Measurements from ENCODE around the gene NXT1.
"Not testable (repeated sequence)": the region's sequence is repeated elsewhere in the genome, so short reads cannot be mapped to it uniquely, and the experiment has no call there.

The NXT1 gene

DNA sequence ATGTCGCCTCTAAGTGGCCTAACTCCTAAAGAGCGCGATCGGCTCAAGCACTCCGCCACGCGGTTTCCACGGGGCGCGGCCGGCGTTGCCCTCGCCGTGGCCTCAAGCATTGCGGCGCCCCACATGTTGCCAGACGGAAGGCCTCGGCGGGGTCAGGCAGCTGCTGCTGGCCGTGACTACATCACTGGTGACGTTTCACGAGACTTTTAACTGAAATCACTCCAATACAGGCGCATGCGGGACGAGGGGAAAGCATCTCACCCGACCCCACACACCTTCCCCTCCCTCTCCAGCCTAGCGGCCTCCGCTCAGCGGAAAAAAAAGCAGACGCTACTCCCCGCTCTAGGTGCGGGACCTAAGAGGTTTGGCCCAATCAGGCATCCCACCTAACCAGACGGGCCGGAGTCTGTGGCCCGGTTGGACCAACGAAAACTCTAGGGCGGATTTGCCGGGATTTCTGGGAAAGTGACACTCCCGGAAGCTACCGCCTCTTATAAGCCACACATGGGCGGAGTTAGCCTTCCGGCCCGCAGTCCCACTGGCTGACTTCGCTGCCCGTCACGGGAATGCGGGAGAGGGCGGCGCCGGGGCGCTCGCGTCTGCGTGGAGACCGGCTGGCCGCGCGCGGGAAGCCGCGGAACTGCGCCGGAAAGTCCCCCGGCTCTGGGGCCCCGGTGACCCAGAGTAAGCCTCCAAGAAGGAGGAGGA lies at the start of gene NXT1:
TSS of gene NXT1 (plus strand) at position 596 of the 708 bp plus-strand sequence. CDS start 3,251 bp downstream, outside the sequence.
- no peaks in the 10 kb centered on the region for H3K27me3 ChIP-seq (ENCODE audit: control insufficient read depth in 5 of 5, insufficient read depth in 4 of 5, low read length in 5 of 5)
- H3K27ac ChIP-seq (ENCODE audit: low read depth, low read length), result peak within 1 kb of the TSS; percentile 97
- H3K9ac ChIP-seq (ENCODE audit: low read length in 5 of 5), result peak within 1 kb of the TSS; percentile 56 to 96 (median 93)
- peaks cover 2 to 17% (median 15%) of the 10 kb centered on the region in 5 donors for H3K36me3 ChIP-seq (ENCODE audit: control insufficient read depth in 5 of 5, insufficient read depth in 5 of 5, low read length in 5 of 5)
- H3K9me3 ChIP-seq (ENCODE audit: control insufficient read depth in 5 of 5, low read length in 5 of 5), result no peaks in the 10 kb centered on the region
- H3K4me3 ChIP-seq (ENCODE audit: low read depth in 1 of 5, low read length in 5 of 5), result peak within 1 kb of the TSS; percentile 83 to 94 (median 89)
- peaks cover 2 to 35% (median 25%) of the 10 kb centered on the region in 5 donors for H3K4me1 ChIP-seq (ENCODE audit: control insufficient read depth in 5 of 5, insufficient read depth in 5 of 5, low read length in 5 of 5)

- no peak overlapping the region for H3K27ac ChIP-seq (ENCODE audit: low read depth, low read length)
- no peaks in the 10 kb centered on the region for H3K9me3 ChIP-seq (ENCODE audit: control insufficient read depth in 5 of 5, low read length in 5 of 5)
- peaks cover 0 to 13% (median 3%) of the 10 kb centered on the region in 5 donors for H3K27me3 ChIP-seq (ENCODE audit: control insufficient read depth in 5 of 5, insufficient read depth in 4 of 5, low read length in 5 of 5)
- no peak overlapping the region for H3K4me3 ChIP-seq (ENCODE audit: low read depth in 1 of 5, low read length in 5 of 5)
- H3K4me1 ChIP-seq (ENCODE audit: control insufficient read depth in 5 of 5, insufficient read depth in 5 of 5, low read length in 5 of 5), result peaks cover 0 to 4% (median 0%) of the 10 kb centered on the region in 5 donors
- no peaks in the 10 kb centered on the region for H3K36me3 ChIP-seq (ENCODE audit: control insufficient read depth in 5 of 5, insufficient read depth in 5 of 5, low read length in 5 of 5)
- H3K9ac ChIP-seq (ENCODE audit: low read length in 5 of 5), result no peak overlapping the region
Measured at GRCh38 chr20:23301436-23302050, 49.0 kb upstream of the NXT1 start.

GRCh38 chr20:23302386-23302785 lies 48.2 kb upstream of the NXT1 start:
- H3K4me1 ChIP-seq (ENCODE audit: control insufficient read depth in 5 of 5, insufficient read depth in 5 of 5, low read length in 5 of 5), result peaks cover 0 to 1% (median 0%) of the 10 kb centered on the region in 5 donors
- H3K36me3 ChIP-seq (ENCODE audit: control insufficient read depth in 5 of 5, insufficient read depth in 5 of 5, low read length in 5 of 5), result no peaks in the 10 kb centered on the region
- no peak overlapping the region for H3K4me3 ChIP-seq (ENCODE audit: low read depth in 1 of 5, low read length in 5 of 5)
- H3K27me3 ChIP-seq (ENCODE audit: control insufficient read depth in 5 of 5, insufficient read depth in 4 of 5, low read length in 5 of 5), result peaks cover 0 to 9% (median 3%) of the 10 kb centered on the region in 5 donors
- H3K9ac ChIP-seq (ENCODE audit: low read length in 5 of 5), result no peak overlapping the region
- no peaks in the 10 kb centered on the region for H3K9me3 ChIP-seq (ENCODE audit: control insufficient read depth in 5 of 5, low read length in 5 of 5)
- H3K27ac ChIP-seq (ENCODE audit: low read depth, low read length), result no peak overlapping the region

DNA sequence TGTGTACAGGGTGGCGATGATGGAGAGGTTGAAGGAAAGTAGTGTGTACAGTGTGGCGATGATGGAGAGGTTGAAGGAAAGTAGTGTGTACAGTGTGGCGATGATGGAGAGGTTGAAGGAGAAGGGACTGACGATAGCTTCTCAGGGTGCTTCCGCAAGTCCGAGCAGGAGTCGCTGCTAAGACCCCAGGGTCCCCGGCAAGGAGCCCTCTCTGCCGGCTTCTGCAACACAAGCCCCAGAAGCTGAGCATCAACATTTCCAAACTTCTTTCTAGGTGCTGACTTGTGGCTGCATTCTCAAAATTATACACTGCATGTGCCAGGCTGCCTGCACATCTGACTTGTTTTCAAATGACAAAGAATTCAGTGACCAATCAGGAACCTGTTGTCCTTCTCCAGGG lies 47.8 kb upstream of the NXT1 start:
- H3K27ac ChIP-seq (ENCODE audit: low read depth, low read length), result no peak overlapping the region
- H3K27me3 ChIP-seq (ENCODE audit: control insufficient read depth in 5 of 5, insufficient read depth in 4 of 5, low read length in 5 of 5), result peaks cover 0 to 5% (median 0%) of the 10 kb centered on the region in 5 donors
- H3K4me1 ChIP-seq (ENCODE audit: control insufficient read depth in 5 of 5, insufficient read depth in 5 of 5, low read length in 5 of 5), result peaks cover 0 to 1% (median 0%) of the 10 kb centered on the region in 5 donors
- H3K36me3 ChIP-seq (ENCODE audit: control insufficient read depth in 5 of 5, insufficient read depth in 5 of 5, low read length in 5 of 5), result no peaks in the 10 kb centered on the region
- no peaks in the 10 kb centered on the region for H3K9me3 ChIP-seq (ENCODE audit: control insufficient read depth in 5 of 5, low read length in 5 of 5)
- H3K4me3 ChIP-seq (ENCODE audit: low read depth in 1 of 5, low read length in 5 of 5), result no peak overlapping the region
- H3K9ac ChIP-seq (ENCODE audit: low read length in 5 of 5), result no peak overlapping the region

GRCh38 chr20:23303325-23304102 lies 47.1 kb upstream of the NXT1 start:
- H3K36me3 ChIP-seq (ENCODE audit: control insufficient read depth in 5 of 5, insufficient read depth in 5 of 5, low read length in 5 of 5), result no peaks in the 10 kb centered on the region
- peaks cover 0 to 4% (median 0%) of the 10 kb centered on the region in 5 donors for H3K27me3 ChIP-seq (ENCODE audit: control insufficient read depth in 5 of 5, insufficient read depth in 4 of 5, low read length in 5 of 5)
- no peak overlapping the region for H3K27ac ChIP-seq (ENCODE audit: low read depth, low read length)
- peaks cover 0 to 1% (median 0%) of the 10 kb centered on the region in 5 donors for H3K4me1 ChIP-seq (ENCODE audit: control insufficient read depth in 5 of 5, insufficient read depth in 5 of 5, low read length in 5 of 5)
- H3K9ac ChIP-seq (ENCODE audit: low read length in 5 of 5), result no peak overlapping the region
- H3K4me3 ChIP-seq (ENCODE audit: low read depth in 1 of 5, low read length in 5 of 5), result no peak overlapping the region
- no peaks in the 10 kb centered on the region for H3K9me3 ChIP-seq (ENCODE audit: control insufficient read depth in 5 of 5, low read length in 5 of 5)

DNA sequence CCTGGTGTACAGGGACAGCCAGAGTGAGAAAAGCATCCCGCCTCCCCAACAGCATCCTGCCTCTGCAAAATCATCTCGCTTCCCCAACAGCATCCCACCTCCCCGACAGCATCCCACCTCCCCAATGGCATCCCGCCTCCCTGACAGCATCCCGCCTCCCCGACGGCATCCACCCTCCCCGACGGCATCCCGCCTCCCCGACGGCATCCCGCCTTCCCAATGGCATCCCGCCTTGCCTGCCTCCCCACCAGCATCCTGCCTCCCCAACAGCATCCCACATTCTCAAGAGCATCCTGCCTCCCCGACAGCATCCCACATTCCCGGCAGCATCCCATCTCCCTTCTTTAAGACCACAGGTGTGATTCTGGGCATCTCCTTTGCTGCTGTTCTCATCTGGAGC lies 46.0 kb upstream of the NXT1 start:
- Histone ChIP-seq H3K4me3 (ENCODE audit: low read depth in 1 of 5, low read length in 5 of 5) (no peak overlapping the region), H3K36me3 (ENCODE audit: control insufficient read depth in 5 of 5, insufficient read depth in 5 of 5, low read length in 5 of 5) (no peaks in the 10 kb centered on the region), H3K9me3 (ENCODE audit: control insufficient read depth in 5 of 5, low read length in 5 of 5) (no peaks in the 10 kb centered on the region), H3K4me1 (ENCODE audit: control insufficient read depth in 5 of 5, insufficient read depth in 5 of 5, low read length in 5 of 5) (peaks cover 0 to 1% (median 0%) of the 10 kb centered on the region in 5 donors), H3K9ac (ENCODE audit: low read length in 5 of 5) (no peak overlapping the region), H3K27me3 (ENCODE audit: control insufficient read depth in 5 of 5, insufficient read depth in 4 of 5, low read length in 5 of 5) (peaks cover 0 to 4% (median 0%) of the 10 kb centered on the region in 5 donors), H3K27ac (ENCODE audit: low read depth, low read length) (no peak overlapping the region)

DNA sequence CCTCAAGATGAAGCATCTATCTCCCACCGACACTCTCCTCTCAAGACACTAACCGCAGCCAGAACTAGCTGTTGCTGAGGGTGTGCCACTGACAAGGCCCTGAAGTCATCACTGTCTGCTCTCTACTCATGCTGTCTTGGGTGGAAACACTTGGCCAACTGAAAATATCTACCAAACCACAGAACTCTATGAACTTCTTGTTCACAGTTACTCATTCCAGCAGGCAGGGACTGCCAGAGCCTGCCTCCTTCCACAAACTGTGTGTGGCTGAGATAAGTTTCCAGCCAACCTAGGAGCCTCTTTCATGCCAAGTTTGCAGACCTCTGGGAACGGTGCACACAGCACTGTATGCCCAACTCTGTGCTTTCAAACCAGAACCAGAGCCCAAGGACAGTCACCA lies 45.5 kb upstream of the NXT1 start:
- Histone ChIP-seq H3K4me3 (ENCODE audit: low read depth in 1 of 5, low read length in 5 of 5) (no peak overlapping the region), H3K27ac (ENCODE audit: low read depth, low read length) (no peak overlapping the region), H3K36me3 (ENCODE audit: control insufficient read depth in 5 of 5, insufficient read depth in 5 of 5, low read length in 5 of 5) (no peaks in the 10 kb centered on the region), H3K9ac (ENCODE audit: low read length in 5 of 5) (no peak overlapping the region), H3K27me3 (ENCODE audit: control insufficient read depth in 5 of 5, insufficient read depth in 4 of 5, low read length in 5 of 5) (peaks cover 0 to 4% (median 0%) of the 10 kb centered on the region in 5 donors), H3K4me1 (ENCODE audit: control insufficient read depth in 5 of 5, insufficient read depth in 5 of 5, low read length in 5 of 5) (peaks cover 0 to 1% (median 0%) of the 10 kb centered on the region in 5 donors), H3K9me3 (ENCODE audit: control insufficient read depth in 5 of 5, low read length in 5 of 5) (no peaks in the 10 kb centered on the region)

- not testable (repeated sequence) for H3K9ac ChIP-seq (ENCODE audit: low read length in 5 of 5); H3K9me3 ChIP-seq (ENCODE audit: control insufficient read depth in 5 of 5, low read length in 5 of 5); H3K4me3 ChIP-seq (ENCODE audit: low read depth in 1 of 5, low read length in 5 of 5); H3K4me1 ChIP-seq (ENCODE audit: control insufficient read depth in 5 of 5, insufficient read depth in 5 of 5, low read length in 5 of 5); H3K36me3 ChIP-seq (ENCODE audit: control insufficient read depth in 5 of 5, insufficient read depth in 5 of 5, low read length in 5 of 5); H3K27ac ChIP-seq (ENCODE audit: low read depth, low read length); H3K27me3 ChIP-seq (ENCODE audit: control insufficient read depth in 5 of 5, insufficient read depth in 4 of 5, low read length in 5 of 5)
Measured at GRCh38 chr20:23307393-23307792, 43.2 kb upstream of the NXT1 start.

GRCh38 chr20:23308024-23308423 lies 42.6 kb upstream of the NXT1 start:
- peaks cover 0 to 1% (median under 1%) of the 10 kb centered on the region in 5 donors for H3K4me1 ChIP-seq (ENCODE audit: control insufficient read depth in 5 of 5, insufficient read depth in 5 of 5, low read length in 5 of 5)
- no peaks in the 10 kb centered on the region for H3K36me3 ChIP-seq (ENCODE audit: control insufficient read depth in 5 of 5, insufficient read depth in 5 of 5, low read length in 5 of 5)
- H3K27ac ChIP-seq (ENCODE audit: low read depth, low read length), result no peak overlapping the region
- no peak overlapping the region for H3K9ac ChIP-seq (ENCODE audit: low read length in 5 of 5)
- H3K27me3 ChIP-seq (ENCODE audit: control insufficient read depth in 5 of 5, insufficient read depth in 4 of 5, low read length in 5 of 5), result peaks cover 0 to 4% (median 0%) of the 10 kb centered on the region in 5 donors
- no peak overlapping the region for H3K4me3 ChIP-seq (ENCODE audit: low read depth in 1 of 5, low read length in 5 of 5)
- no peaks in the 10 kb centered on the region for H3K9me3 ChIP-seq (ENCODE audit: control insufficient read depth in 5 of 5, low read length in 5 of 5)

- H3K9me3 ChIP-seq (ENCODE audit: control insufficient read depth in 5 of 5, low read length in 5 of 5), result no peaks in the 10 kb centered on the region
- peaks cover 0 to 5% (median 4%) of the 10 kb centered on the region in 5 donors for H3K4me1 ChIP-seq (ENCODE audit: control insufficient read depth in 5 of 5, insufficient read depth in 5 of 5, low read length in 5 of 5)
- peaks cover 0 to 4% (median 0%) of the 10 kb centered on the region in 5 donors for H3K27me3 ChIP-seq (ENCODE audit: control insufficient read depth in 5 of 5, insufficient read depth in 4 of 5, low read length in 5 of 5)
- no peak overlapping the region for H3K9ac ChIP-seq (ENCODE audit: low read length in 5 of 5)
- H3K27ac ChIP-seq (ENCODE audit: low read depth, low read length), result no peak overlapping the region
- H3K4me3 ChIP-seq (ENCODE audit: low read depth in 1 of 5, low read length in 5 of 5), result no peak overlapping the region
- H3K36me3 ChIP-seq (ENCODE audit: control insufficient read depth in 5 of 5, insufficient read depth in 5 of 5, low read length in 5 of 5), result no peaks in the 10 kb centered on the region
Measured at GRCh38 chr20:23308908-23309307, 41.7 kb upstream of the NXT1 start.
